Muscle of arm (tissue), 12 donors: Measurements from ENCODE around the gene DSCAML1. TPM values are rescaled to one million over a fixed set of nuclear protein-coding genes. Genes with fewer than 3 reads are reported as not detected.

ENCODE experiments used
- DNase-seq: peaks from one replicate; pipeline ENCODE4 v3.0.0-alpha.2; 2013
- polyA plus RNA-seq, 12 donors: library from polyadenylated mRNA; unstranded; fragments of 120-200 nt; gene quantifications; one replicate each; pipeline ENCODE4 v1.2.1, GENCODE V29; 2013; ENCODE audit not compliant: insufficient read length in 12 of 12

The DSCAML1 gene
- polyA plus RNA-seq, 12 donors = 0.27 to 2.4 (median 0.68) TPM; not detected in 2

DNA sequence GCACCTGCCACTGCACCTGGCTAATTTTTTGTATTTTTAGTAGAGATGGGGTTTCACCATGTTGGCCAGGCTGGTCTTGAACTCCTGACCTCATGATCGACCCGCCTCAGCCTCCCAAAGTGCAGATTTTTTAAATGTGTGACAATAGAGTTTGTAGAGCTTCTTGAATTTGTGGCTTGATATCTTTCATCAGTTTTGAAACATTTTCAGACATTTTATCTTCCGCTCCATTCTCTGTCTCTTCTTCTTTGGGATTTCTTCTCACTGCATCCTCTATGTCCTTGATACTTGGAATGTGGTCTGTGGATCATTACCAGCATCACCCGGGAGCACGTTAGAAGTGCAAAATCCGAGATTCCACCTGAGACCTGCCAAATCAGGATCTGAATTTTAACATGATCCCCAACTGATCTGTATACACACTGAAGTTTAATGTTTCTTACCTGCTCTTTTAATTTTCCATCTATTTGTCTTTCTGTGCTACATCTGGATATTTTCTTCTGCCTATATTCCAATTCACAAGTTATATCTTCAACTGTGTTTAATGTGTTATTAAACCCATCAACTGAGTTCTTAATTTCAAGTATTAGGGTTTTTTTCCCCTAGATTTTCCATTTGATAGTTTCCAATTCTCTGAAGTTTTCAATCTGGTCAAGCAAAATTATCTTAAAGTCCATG is 343.0 kb downstream of the DSCAML1 start:
- DNase-seq = no peak

GRCh38 chr11:117449111-117449693 is 347.8 kb downstream of the DSCAML1 start:
- no peak for DNase-seq

DNA sequence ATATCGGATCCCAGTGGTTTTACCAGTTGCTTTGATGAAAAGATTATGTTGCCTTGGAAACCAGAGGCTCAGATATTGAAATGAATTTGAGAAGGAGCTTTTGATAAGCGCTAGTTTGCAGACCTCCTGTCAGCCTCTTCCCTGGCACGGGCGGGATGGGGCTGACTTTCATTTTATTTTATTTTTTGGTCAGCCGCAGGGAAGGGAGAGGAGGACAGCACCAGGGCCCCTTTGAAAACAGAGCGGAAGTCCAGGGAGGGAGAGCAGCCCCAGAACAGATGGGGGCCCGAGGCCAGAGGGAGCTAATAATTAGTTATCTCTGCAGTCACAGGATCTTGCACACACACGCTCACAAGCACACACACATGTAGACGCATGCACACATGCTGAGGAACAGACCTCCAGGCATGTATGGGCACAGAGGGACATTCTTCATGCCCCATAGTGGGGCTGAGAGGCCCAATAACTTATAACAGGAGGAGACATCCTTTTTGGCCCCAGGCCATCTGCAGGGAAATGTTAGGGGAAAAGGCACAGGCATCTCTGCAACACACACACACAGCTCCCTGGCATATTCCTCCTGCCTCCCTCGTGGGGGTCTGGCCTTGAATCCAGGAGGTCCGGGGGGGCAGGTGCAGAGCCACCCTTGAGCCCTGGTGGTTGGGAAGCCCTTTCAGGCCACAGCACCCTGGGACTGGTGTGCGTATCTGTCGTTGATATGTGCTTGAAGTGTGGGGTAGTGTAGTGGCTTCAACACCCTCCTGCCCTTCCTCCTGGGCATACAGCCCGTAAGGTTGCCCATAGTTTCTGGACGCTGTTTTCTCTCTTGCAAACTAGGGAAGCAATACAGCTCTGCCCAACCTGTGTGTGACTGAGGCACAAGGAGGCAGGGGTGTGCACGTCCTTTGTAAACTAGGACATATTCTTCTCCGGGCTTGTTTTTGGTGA is 352.0 kb downstream of the DSCAML1 start:
- no peak for DNase-seq

DNA sequence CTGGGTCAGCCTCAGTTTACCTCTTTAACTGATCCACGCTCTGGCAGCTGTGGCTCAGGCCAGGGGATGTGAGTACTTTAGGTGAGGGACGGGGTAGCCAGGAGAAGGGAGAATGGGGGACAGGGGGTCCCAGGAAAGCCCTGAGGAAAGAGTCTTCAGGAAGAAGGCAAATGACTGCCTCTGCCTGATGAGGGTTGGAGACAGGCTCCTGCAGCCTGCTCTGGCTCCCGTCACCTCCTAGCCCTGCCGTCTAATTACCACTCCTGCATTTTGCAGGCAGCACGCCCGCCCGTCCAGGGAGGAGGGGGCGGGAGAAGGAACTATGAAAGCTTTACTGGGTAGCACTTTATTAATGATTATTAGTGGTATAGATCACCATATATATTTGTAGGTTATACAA is 352.8 kb downstream of the DSCAML1 start:
- no peak for DNase-seq

- DNase-seq = peak; percentile 60
These were observed 353.5 kb downstream of the DSCAML1 start for GRCh38 chr11:117443266-117444186.

GRCh38 chr11:117442869-117443239 is 354.2 kb downstream of the DSCAML1 start:
- DNase-seq = no peak

DNA sequence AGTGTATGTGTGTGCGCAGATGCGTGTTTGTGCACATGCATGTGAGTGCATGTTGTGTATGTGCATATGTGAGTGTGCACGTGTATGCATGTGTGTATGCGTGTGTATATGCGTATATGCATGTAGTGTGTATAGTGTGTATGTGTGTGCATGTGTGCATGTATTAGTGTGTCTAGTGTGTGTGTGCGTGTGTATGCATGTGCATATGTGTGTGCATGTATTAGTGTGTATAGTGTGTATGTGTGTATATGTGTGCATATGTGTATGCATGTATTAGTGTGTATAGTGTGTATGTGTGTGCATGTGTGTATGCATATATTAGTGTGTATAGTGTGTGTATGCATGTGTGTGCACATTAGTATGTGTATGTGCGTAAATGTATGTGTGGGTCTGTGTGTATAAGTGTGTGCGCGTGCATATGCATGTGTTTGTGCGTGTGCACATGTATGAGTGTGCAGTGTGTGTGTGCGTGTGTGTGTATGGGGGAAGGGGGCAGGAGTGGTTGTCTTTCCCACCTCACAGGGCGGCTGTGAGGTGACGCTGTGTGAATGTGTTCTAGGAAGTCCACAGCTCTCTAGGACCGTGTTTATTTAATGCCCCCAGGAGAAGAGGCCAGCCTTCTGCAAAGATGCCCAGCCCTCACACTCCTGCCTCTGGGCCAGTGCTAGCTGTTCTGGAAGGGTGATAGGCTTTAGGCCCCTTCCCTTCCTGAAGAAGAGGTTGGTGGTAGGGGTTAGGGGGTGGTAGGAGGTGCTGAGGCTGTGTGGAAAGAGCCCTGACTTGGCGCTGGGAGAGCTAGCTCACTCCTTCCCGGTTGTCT is 354.8 kb downstream of the DSCAML1 start:
- DNase-seq = no peak

GRCh38 chr11:117441146-117441975 is 355.7 kb downstream of the DSCAML1 start:
- DNase-seq = no peak

GRCh38 chr11:117440258-117440657 is 356.8 kb downstream of the DSCAML1 start:
- DNase-seq = no peak

DNA sequence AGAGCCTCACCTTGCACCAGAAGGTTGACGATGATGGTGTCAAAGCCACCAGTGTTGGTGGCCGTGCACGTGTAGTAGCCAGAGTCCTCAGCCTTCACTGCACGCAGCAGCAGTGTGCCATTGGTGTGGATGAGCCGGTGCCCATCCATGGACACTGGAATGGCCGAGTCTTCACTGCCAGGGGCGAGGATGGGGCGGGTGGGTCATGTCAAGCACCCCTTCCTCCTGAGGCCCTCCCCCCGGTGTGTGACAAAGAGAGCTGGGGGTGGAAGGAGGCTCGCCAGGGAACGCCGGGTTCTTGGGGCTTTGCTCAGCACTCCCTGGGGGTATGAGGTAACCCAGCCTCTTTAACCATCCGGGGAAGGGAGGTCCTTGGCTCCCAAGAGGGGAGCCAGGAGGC is 357.8 kb downstream of the DSCAML1 start:
- no peak for DNase-seq

- DNase-seq = no peak
These were observed 358.5 kb downstream of the DSCAML1 start for GRCh38 chr11:117438371-117439000.

- DNase-seq = no peak
These were observed 359.3 kb downstream of the DSCAML1 start for GRCh38 chr11:117437791-117438130.

DNA sequence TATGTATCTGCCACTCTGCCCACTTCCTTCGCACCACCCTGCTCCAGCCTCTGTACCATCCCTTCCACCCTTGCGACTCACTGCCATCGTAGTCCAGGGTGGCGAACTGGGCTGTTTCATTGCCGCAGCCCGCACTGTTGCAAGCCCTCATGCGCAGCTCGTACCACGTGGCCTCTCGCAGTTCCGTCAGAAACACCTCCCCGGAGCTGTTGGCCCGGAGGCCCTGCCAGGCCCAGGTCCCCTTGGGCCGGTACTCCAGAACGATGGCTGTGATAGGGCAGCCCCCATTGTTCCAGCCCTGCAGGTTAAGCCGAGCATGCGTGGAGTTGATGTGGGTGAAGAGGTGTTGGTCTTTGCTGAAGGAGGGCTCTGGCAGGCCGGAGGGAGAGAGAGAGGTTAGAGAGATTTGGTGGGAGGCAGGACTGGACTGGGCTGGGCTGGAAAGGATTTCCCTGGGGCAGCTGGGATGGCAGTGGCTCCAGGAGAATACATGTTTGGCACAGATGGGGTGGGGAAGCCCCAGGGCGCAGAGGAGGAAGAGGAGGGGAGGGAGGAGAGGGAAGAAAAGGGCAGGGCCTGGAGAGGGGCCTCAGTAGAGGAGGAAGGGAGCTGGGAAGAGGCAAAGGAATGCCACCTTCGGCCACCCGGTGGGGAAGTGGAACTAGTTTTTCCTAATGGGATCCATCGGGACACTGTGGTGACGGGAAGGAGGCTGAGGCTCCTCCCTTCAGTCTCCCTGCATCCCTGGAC is 359.8 kb downstream of the DSCAML1 start:
- no peak for DNase-seq

- DNase-seq = no peak
These were observed 361.7 kb downstream of the DSCAML1 start for GRCh38 chr11:117435326-117435725.

DNA sequence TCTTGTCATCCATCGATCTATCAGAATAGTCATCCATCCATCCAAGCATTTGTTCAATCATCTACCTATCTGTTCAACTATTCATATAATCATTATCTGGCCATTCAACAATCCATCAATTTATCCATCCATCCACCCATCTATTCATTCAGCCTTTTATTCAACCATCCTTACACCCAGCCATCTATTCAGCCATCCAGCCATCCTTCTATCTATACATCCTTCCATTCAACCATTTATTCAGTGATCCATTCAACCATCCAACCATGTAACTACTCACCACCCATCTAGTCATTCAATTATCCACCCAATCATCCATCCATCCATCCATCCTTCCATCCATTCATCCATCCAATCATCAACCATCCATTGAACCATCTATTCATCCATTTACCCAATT is 362.5 kb downstream of the DSCAML1 start:
- no peak for DNase-seq

DNA sequence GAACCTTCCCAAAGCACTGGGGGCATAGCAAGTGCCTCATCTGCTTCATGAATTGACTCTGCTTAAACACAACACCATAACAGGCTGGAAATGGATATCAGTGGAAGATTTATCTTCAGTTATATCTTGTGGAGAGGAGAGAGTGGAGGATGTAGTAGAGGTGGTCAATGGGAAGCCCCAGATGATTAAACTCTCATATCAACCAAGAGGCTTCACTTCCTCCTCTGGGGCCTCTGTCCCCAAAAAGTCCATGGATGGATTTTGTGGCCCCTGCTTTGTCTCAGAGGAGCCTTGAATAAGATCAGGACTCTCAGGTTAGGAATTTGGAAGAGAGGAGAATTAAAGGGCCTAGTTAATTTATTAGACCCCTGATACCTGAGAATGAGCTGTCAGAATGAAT is 363.3 kb downstream of the DSCAML1 start:
- DNase-seq = no peak

DNA sequence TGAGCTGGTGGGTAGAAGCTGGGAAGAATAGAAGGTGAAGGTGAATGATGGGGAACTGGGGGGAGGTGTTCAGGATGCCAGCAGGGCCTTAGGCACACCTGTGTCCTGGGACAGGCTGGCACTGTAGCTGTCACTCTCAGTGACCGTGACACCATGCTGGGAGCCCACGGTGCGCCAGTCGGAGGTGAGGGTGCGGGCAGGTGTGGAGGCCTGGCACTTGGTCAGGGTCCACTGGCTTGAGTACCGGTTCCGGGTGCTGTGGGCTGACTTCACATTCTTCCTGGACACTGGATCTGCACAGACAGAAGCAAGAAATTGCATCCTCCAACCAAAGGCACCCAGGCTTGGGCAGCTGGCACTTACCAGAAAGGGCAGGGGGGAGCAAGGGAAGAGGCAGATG is 365.6 kb downstream of the DSCAML1 start:
- DNase-seq = no peak

DNA sequence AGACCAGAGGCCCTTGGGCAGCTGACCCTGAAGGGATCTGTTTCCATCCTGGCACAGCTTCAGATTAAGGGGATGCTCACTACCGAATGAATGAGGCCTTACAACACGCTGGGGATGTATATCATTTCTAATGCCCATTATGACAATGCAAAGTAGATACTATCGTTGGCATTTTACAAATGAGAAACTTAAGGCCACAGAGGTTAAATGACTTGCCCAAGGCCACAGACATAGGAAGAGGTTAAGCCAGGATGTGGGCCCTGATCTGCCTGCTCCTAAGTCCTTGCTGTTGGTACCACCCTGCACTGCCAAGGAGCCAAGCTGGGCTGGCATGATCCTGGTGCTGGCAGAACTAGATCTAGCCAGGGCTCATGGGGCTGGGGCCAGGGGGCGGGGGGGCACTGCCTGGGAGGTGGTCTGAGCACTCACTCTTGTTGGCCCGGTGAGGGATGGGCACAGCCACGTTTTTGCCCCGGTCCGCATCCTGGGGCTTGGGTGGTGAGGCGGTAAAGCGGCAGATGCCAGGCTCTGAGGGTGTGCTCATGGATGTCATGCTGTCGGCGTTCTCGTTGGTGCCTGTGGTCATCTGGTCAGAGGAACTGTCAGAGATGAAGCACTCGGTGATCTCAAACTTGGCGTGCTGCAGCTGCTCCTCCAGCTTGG is 366.6 kb downstream of the DSCAML1 start:
- DNase-seq = no peak
